DOHH2 (cell line): Measurements from ENCODE around the gene FOXP4.

Experiments used
- H3F3A ChIP-seq: fragments of 200-600 bp; sonication (generic), shearing (Covaris generic); 2 replicates; pipeline ENCODE4 v1.6.0; 2016; ENCODE audit warnings: antibody characterized with exemption, mild to moderate bottlenecking; ENCODE audit not compliant: control insufficient read depth, insufficient read depth
- H3K27ac ChIP-seq: fragments of 200-600 bp; sonication (generic); 2 replicates; pipeline ENCODE4 v1.5.1; 2014; ENCODE audit warnings: low read depth, mild to moderate bottlenecking, low read length, moderate library complexity
- H3K27me3 ChIP-seq: fragments of 200-600 bp; sonication (generic); 2 replicates; pipeline ENCODE4 v1.6.1; 2014; ENCODE audit warnings: mild to moderate bottlenecking, low read length, mixed read lengths; ENCODE audit not compliant: control insufficient read depth
- H3K36me3 ChIP-seq: fragments of 200-600 bp; sonication (generic); 2 replicates; pipeline ENCODE4 v1.6.1; 2014; ENCODE audit warnings: mild to moderate bottlenecking, low read length, moderate library complexity, mixed read lengths; ENCODE audit not compliant: control insufficient read depth
- H3K4me1 ChIP-seq: fragments of 200-600 bp; sonication (generic); 2 replicates; pipeline ENCODE4 v1.6.1; 2014; ENCODE audit warnings: mild to moderate bottlenecking, low read length, mixed read lengths; ENCODE audit not compliant: control insufficient read depth
- H3K4me2 ChIP-seq: fragments of 200-600 bp; sonication (generic); 2 replicates; pipeline ENCODE4 v1.6.0; 2014; ENCODE audit warnings: mild to moderate bottlenecking, low read length, moderate library complexity
- H3K4me3 ChIP-seq: fragments of 200-600 bp; sonication (generic); 2 replicates; pipeline ENCODE4 v1.5.1; 2014; ENCODE audit warnings: mild to moderate bottlenecking, low read length, mixed read lengths
- H3K79me2 ChIP-seq: fragments of 200-600 bp; sonication (generic); 2 replicates; pipeline ENCODE4 v1.6.1; 2014; ENCODE audit warnings: mild to moderate bottlenecking, low read length, mixed read lengths; ENCODE audit not compliant: control insufficient read depth
- H3K9me2 ChIP-seq: fragments of 200-600 bp; sonication (generic); replicated peaks from 2 replicates; pipeline ENCODE4 v1.6.1; 2014; ENCODE audit warnings: mild to moderate bottlenecking, low read length, mixed read lengths; ENCODE audit not compliant: control insufficient read depth
- H3K9me3 ChIP-seq: fragments of 200-600 bp; sonication (generic); 2 replicates; pipeline ENCODE4 v1.6.1; 2014; ENCODE audit warnings: antibody characterized with exemption, low read length, mixed read lengths; ENCODE audit not compliant: control insufficient read depth, insufficient read depth
- H4K20me1 ChIP-seq: fragments of 200-600 bp; sonication (generic); 2 replicates; pipeline ENCODE4 v1.6.0; 2014; ENCODE audit warnings: low read depth, mild to moderate bottlenecking, antibody characterized with exemption, low read length, moderate library complexity; ENCODE audit not compliant: control insufficient read depth, insufficient read depth
- CTCF ChIP-seq: fragments of 200-600 bp; sonication (generic); IDR thresholded peaks from one replicate; pipeline ENCODE4 v1.5.1; 2014; ENCODE audit warnings: antibody characterized with exemption, mild to moderate bottlenecking, low read depth, low read length; ENCODE audit not compliant: poor library complexity, severe bottlenecking
- EZH2phosphoT487 ChIP-seq: fragments of 200-600 bp; sonication (generic); IDR thresholded peaks from 2 replicates; pipeline ENCODE4 v1.6.1; 2017; ENCODE audit warnings: borderline replicate concordance, mild to moderate bottlenecking, antibody characterized with exemption, low read length, moderate library complexity, mixed read lengths

FOXP4 gene

DNA sequence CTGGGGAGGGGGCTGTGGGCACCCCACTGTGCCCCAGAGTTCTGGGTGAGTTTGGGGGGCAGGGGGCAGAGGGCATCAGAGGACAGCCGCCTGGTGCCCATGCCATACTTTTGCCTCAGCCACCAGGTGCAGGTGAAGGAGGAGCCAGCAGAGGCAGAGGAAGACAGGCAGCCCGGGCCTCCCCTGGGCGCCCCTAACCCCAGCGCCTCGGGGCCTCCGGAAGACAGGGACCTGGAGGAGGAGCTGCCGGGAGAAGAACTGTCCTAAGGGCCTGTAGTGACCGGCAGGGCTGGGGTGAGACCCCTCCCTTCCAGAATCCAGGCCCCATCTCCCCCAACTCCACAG, 52.5 kb downstream of the FOXP4 start:
- no peaks in the 10 kb centered on the region for H3K9me2 ChIP-seq
- no peaks in the 10 kb centered on the region for H3K9me3 ChIP-seq

DNA sequence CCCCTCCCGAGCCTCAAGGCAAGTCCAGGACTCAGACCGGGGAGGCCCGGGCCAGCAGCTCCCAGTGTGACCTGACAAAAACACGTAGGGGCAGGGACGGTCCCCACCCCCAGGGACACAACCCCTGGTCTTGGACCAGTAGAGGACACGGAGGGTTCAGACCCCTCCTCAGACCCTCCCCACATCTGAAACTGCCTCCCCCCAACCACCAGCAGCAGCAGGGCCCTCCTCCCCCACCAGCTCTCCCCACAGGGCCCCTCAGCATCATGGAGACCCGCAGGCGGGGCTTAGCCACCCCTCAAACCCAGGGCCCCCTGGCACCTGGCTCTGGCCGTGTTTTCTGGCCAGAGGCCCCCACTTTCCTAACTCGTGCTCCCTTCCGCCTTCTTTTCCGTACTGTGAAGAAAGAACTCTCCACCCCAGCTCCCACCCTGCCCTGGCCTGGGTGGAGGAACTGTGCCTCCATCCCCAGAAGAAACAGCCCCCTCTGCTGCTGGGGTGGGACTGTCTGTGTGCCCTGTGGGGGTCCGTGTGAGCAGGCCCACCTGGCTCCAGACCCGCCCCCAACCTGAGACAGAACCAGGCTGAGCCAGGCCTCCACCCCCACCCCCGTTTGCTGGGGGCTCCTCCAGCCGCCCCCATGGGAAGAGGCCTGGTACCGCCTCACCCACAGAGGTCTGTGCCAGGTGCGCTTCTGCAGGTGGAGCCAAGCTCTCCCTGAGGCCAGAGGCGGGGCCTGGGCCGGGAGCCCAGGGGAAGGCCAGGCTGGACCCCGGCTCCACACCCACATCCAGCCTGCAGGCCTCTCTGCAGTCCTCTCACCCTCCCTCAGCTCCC, 53.1 kb downstream of the FOXP4 start:
- Histone ChIP-seq H3K9me2 (no peaks in the 10 kb centered on the region), H3K27ac (no peak overlapping the region), H3K4me1 (peaks cover 8% of the 10 kb centered on the region), H3K9me3 (no peaks in the 10 kb centered on the region), H3F3A (no peaks in the 10 kb centered on the region), H3K79me2 (no peaks in the 10 kb centered on the region), H3K4me3 (no peak overlapping the region), H3K4me2 (no peak overlapping the region), H3K36me3 (no peaks in the 10 kb centered on the region), H3K27me3 (no peaks in the 10 kb centered on the region), H4K20me1 (no peaks in the 10 kb centered on the region)
- TF ChIP-seq EZH2phosphoT487 (no peak), CTCF (no peak)

More for the DNA sequence above, 52.5 kb downstream of the FOXP4 start:
- no peak overlapping the region for H3K4me3 ChIP-seq
- TF ChIP-seq CTCF (no peak), EZH2phosphoT487 (no peak)
- H3K27me3 ChIP-seq: no peaks in the 10 kb centered on the region
- no peak overlapping the region for H3K27ac ChIP-seq
- H4K20me1 ChIP-seq: no peaks in the 10 kb centered on the region
- H3K4me1 ChIP-seq: peaks cover 8% of the 10 kb centered on the region
- H3K79me2 ChIP-seq: no peaks in the 10 kb centered on the region
- H3K4me2 ChIP-seq: no peak overlapping the region
- H3K36me3 ChIP-seq: no peaks in the 10 kb centered on the region
- no peaks in the 10 kb centered on the region for H3F3A ChIP-seq

GRCh38 chr6:41599852-41600445, 53.8 kb downstream of the FOXP4 start:
- no peaks in the 10 kb centered on the region for H3F3A ChIP-seq
- no peaks in the 10 kb centered on the region for H3K9me3 ChIP-seq
- H3K36me3 ChIP-seq: no peaks in the 10 kb centered on the region
- no peak overlapping the region for H3K27ac ChIP-seq
- H3K4me2 ChIP-seq: no peak overlapping the region
- no peaks in the 10 kb centered on the region for H4K20me1 ChIP-seq
- no peaks in the 10 kb centered on the region for H3K27me3 ChIP-seq
- H3K4me3 ChIP-seq: no peak overlapping the region
- H3K9me2 ChIP-seq: no peaks in the 10 kb centered on the region
- H3K4me1 ChIP-seq: peaks cover 8% of the 10 kb centered on the region
- no peaks in the 10 kb centered on the region for H3K79me2 ChIP-seq
- TF ChIP-seq EZH2phosphoT487 (no peak), CTCF (no peak)
